Brain microvascular endothelial cell (primary cell): ENCODE results near the gene ELOB.

Experiments used
- DNase-seq: peaks from one replicate; pipeline ENCODE4 v3.0.0-alpha.2; 2020
- H3K27ac ChIP-seq: fragments of 250-450 bp; sonication (Bioruptor Pico); 2 replicates; pipeline ENCODE4 v1.5.1; 2020; ENCODE audit warnings: mild to moderate bottlenecking, moderate library complexity
- H3K27me3 ChIP-seq: fragments of 250-450 bp; sonication (Bioruptor Pico); replicated peaks from 2 replicates; pipeline ENCODE4 v1.5.1; 2020; ENCODE audit warnings: mild to moderate bottlenecking
- H3K36me3 ChIP-seq: fragments of 250-450 bp; sonication (Bioruptor Pico); replicated peaks from 2 replicates; pipeline ENCODE4 v1.5.1; 2020; ENCODE audit warnings: mild to moderate bottlenecking
- H3K4me3 ChIP-seq: 2 replicates; pipeline ENCODE4 v1.5.1; 2011; ENCODE audit warnings: low read depth, mild to moderate bottlenecking, control low read depth, low read length, moderate library complexity
- CTCF ChIP-seq: IDR thresholded peaks from 2 replicates; pipeline ENCODE4 v1.5.1; 2011; ENCODE audit warnings: low read depth, mild to moderate bottlenecking, moderate library complexity, low read length, control low read depth, inconsistent platforms; ENCODE audit errors: missing control alignments
- in situ Hi-C: cut with HindIII; loops from 2 replicates; pipeline ENCODE4 v1.10.0; 2017; ENCODE audit warnings: low sequenced_read_pairs, low pct_ligation_motif_present

The ELOB gene

GRCh38 chr16:2745116-2745890, 31.8 kb downstream of the ELOB start:
- Histone ChIP-seq H3K4me3 (no peak overlapping the region), H3K36me3 (no peaks in the 10 kb centered on the region), H3K27me3 (no peaks in the 10 kb centered on the region), H3K27ac (no peak overlapping the region)
- DNase-seq: no peak
- TF ChIP-seq CTCF: no peak
- in situ Hi-C loops: no loop called here

GRCh38 chr16:2744711-2745110, 32.4 kb downstream of the ELOB start:
- Histone ChIP-seq H3K4me3 (no peak overlapping the region), H3K27ac (no peak overlapping the region), H3K36me3 (no peaks in the 10 kb centered on the region), H3K27me3 (no peaks in the 10 kb centered on the region)
- DNase-seq: no peak
- no peak for TF ChIP-seq CTCF
- in situ Hi-C loops: no loop called here

GRCh38 chr16:2743007-2743810, 33.9 kb downstream of the ELOB start:
- Histone ChIP-seq H3K27me3 (no peaks in the 10 kb centered on the region), H3K36me3 (no peaks in the 10 kb centered on the region), H3K27ac (no peak overlapping the region), H3K4me3 (no peak overlapping the region)
- DNase-seq: no peak
- no peak for TF ChIP-seq CTCF
- in situ Hi-C loops: no loop called here

- no peak for TF ChIP-seq CTCF
- Histone ChIP-seq H3K27ac (no peak overlapping the region), H3K27me3 (no peaks in the 10 kb centered on the region), H3K36me3 (no peaks in the 10 kb centered on the region), H3K4me3 (no peak overlapping the region)
- no peak for DNase-seq
- in situ Hi-C loops: no loop called here
These were observed 34.6 kb downstream of the ELOB start for GRCh38 chr16:2742323-2743006.

- no peak overlapping the region for H3K4me3 ChIP-seq
- DNase-seq: no peak
- no peaks in the 10 kb centered on the region for H3K27me3 ChIP-seq
- TF ChIP-seq CTCF: no peak
- no peaks in the 10 kb centered on the region for H3K36me3 ChIP-seq
- in situ Hi-C loops: no loop called here
- no peak overlapping the region for H3K27ac ChIP-seq
These were observed 35.9 kb downstream of the ELOB start for GRCh38 chr16:2741168-2741567.
